ENCODE data around the gene MACF1. TPM values are rescaled to one million over a fixed set of nuclear protein-coding genes. Genes with fewer than 3 reads are reported as not detected.

Gene MACF1
- total RNA-seq, 4 donors from 2014 or later = 210 to 602 (median 573) TPM

- intact Hi-C loops (cut with DNase I; ENCODE audit: low total_unique reads) = no loop called here
- DNase-seq = no peak
Observed at GRCh38 chr1:39394598-39394997, 190.1 kb downstream of the MACF1 start.

GRCh38 chr1:39395357-39395831 lies 190.9 kb downstream of the MACF1 start:
- peak overlapping the region; percentile 23 to 79 for H3K27ac ChIP-seq
- H3K4me1 ChIP-seq = peaks cover 26 to 30% of the 10 kb centered on the region in 2 donors
- TF ChIP-seq POLR2A (IDR thresholded peaks at IDR 0.05) (no peak), CTCF (IDR thresholded peaks at IDR 0.05) (no peak)
- no peaks in the 10 kb centered on the region for H3K36me3 ChIP-seq
- no peak overlapping the region for H3K4me3 ChIP-seq
- intact Hi-C loops (cut with DNase I; ENCODE audit: low total_unique reads) = no loop called here
- no peaks in the 10 kb centered on the region for H3K9me3 ChIP-seq
- H3K27me3 ChIP-seq = no peaks in the 10 kb centered on the region
- DNase-seq = no peak

More at GRCh38 chr1:39394598-39394997, 190.1 kb downstream of the MACF1 start:
- H3K9me3 ChIP-seq = no peaks in the 10 kb centered on the region
- H3K27me3 ChIP-seq = no peaks in the 10 kb centered on the region
- peak overlapping the region; percentile 23 to 79 for H3K27ac ChIP-seq
- peaks cover 26 to 30% of the 10 kb centered on the region in 2 donors for H3K4me1 ChIP-seq
- no peaks in the 10 kb centered on the region for H3K36me3 ChIP-seq
- TF ChIP-seq POLR2A (IDR thresholded peaks at IDR 0.05) = no peak
- no peak for TF ChIP-seq CTCF (IDR thresholded peaks at IDR 0.05)
- H3K4me3 ChIP-seq = no peak overlapping the region

- TF ChIP-seq POLR2A (IDR thresholded peaks at IDR 0.05) (no peak), CTCF (IDR thresholded peaks at IDR 0.05) (no peak)
- Histone ChIP-seq H3K4me3 (no peak overlapping the region), H3K27ac (peak overlapping the region; percentile 12 to 84), H3K36me3 (no peaks in the 10 kb centered on the region), H3K9me3 (no peaks in the 10 kb centered on the region), H3K4me1 (peaks cover 26 to 30% of the 10 kb centered on the region in 2 donors), H3K27me3 (no peaks in the 10 kb centered on the region)
- DNase-seq = no peak
- intact Hi-C loops (cut with DNase I; ENCODE audit: low total_unique reads) = no loop called here
Observed at GRCh38 chr1:39396671-39397070, 192.2 kb downstream of the MACF1 start.

DNA sequence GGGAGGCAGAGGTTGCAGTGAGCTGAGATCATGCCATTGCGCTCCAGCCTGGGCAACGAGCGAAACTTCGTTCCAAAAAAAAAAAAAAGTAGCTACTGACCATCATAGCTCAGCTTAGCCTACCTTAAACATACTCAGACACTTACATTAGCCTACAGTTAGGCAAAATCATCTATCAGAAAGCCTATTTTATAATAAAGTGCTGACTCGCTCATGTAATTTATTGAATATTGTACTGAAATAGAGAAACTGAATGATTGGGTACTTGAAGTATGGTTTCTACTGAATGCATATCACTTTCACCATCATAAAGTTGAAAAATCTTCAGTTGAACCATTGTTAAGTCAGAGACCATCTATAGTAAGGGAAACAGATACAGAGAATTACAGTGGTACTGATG lies 193.0 kb downstream of the MACF1 start:
- peaks cover 24 to 25% of the 10 kb centered on the region in 2 donors for H3K4me1 ChIP-seq
- no peak for TF ChIP-seq POLR2A (IDR thresholded peaks at IDR 0.05)
- no peak for TF ChIP-seq CTCF (IDR thresholded peaks at IDR 0.05)
- intact Hi-C loops (cut with DNase I; ENCODE audit: low total_unique reads) = no loop called here
- peak overlapping the region in 1 of 2 donors; percentile 84 for H3K27ac ChIP-seq
- no peaks in the 10 kb centered on the region for H3K9me3 ChIP-seq
- H3K4me3 ChIP-seq = no peak overlapping the region
- no peak for DNase-seq
- no peaks in the 10 kb centered on the region for H3K36me3 ChIP-seq
- H3K27me3 ChIP-seq = no peaks in the 10 kb centered on the region

- Histone ChIP-seq H3K4me1 (peaks cover 17 to 20% of the 10 kb centered on the region in 2 donors), H3K4me3 (no peak overlapping the region), H3K36me3 (no peaks in the 10 kb centered on the region), H3K9me3 (no peaks in the 10 kb centered on the region), H3K27ac (peak overlapping the region; percentile 55 to 84), H3K27me3 (no peaks in the 10 kb centered on the region)
- TF ChIP-seq CTCF (IDR thresholded peaks at IDR 0.05) (no peak), POLR2A (IDR thresholded peaks at IDR 0.05) (no peak)
- DNase-seq = peak; percentile 34 to 50
- intact Hi-C loops (cut with DNase I; ENCODE audit: low total_unique reads) = no loop called here
Observed at GRCh38 chr1:39398278-39399021, 194.0 kb downstream of the MACF1 start.

Data from uterus (tissue), 4 donors.